ENCODE results near the gene TPPP.

Gene TPPP

DNA sequence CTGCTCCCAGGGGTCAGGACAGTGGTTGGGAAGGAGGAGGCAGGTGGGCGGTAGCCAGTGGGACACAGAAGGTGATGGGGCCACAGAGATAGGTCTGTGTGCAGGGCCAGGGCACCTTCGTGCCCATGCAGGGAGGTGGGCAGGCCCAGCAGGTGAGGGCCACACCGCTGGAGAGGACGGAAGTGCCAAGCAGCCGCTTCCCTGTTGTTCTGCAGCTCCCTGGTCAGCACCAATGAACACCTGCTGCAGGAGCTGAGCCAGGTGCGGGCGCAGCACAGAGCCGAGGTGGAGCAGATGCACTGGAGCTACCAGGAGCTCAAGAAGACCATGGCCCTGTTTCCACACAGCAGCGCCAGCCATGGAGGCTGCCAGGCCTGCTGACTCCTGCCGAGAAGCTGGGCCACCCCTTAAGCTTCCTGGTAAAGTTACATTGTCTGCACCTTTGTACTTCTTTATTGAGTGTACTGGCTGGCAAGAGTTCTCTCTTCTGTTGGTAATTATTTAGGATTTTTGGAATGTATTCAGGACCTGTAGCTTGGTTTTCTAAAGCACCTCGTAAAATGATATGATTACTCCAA, 40.3 kb downstream of the TPPP start:
- H3K27ac ChIP-seq = peak overlapping the region; percentile 24; the same call in 1 of the 2 replicates
- ChIA-PET CTCF (interaction anchor here (0.5 to 0.7 kb wide), 2 partner anchors 20 to 210 kb away, joined by 3 read pairs; no protein-coding TSS in a partner anchor), POLR2A (ENCODE audit: low non-redundant PET) (no interaction called here)
- TF ChIP-seq, protein P1, sequence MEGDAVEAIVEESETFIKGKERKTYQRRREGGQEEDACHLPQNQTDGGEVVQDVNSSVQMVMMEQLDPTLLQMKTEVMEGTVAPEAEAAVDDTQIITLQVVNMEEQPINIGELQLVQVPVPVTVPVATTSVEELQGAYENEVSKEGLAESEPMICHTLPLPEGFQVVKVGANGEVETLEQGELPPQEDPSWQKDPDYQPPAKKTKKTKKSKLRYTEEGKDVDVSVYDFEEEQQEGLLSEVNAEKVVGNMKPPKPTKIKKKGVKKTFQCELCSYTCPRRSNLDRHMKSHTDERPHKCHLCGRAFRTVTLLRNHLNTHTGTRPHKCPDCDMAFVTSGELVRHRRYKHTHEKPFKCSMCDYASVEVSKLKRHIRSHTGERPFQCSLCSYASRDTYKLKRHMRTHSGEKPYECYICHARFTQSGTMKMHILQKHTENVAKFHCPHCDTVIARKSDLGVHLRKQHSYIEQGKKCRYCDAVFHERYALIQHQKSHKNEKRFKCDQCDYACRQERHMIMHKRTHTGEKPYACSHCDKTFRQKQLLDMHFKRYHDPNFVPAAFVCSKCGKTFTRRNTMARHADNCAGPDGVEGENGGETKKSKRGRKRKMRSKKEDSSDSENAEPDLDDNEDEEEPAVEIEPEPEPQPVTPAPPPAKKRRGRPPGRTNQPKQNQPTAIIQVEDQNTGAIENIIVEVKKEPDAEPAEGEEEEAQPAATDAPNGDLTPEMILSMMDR (conservative IDR thresholded peaks at IDR 0.05; ENCODE audit: low read depth) = no peak
- no peak for DNase-seq (ENCODE audit: low spot score)

DNA sequence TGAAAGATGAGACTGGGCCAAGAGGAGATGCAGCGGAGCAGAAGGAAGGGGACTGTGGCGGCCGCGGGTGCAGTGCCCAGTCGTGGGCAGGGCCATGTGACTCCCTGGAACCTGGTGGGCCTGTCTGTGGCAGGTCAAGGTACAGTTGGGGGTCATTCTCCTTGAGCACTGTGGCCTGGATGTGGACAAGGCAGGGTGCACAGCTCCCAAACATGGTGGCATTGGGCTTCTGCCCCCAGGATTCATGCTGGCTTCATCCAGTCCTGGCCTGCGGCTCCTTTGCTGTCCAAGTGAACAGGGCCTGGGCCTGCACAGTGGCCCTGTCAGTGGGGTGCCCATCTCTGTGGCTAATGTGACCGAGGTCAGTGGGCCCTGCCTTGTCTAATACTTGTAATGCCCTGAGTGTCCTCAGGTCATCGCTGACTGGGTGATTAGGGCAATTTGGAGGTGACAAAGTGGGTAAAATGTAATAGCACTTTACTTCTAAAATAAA, 41.1 kb downstream of the TPPP start:
- TF ChIP-seq, protein P1 (conservative IDR thresholded peaks at IDR 0.05; ENCODE audit: low read depth) = no peak
- H3K27ac ChIP-seq = peak overlapping the region; percentile 8
- ChIA-PET POLR2A (ENCODE audit: low non-redundant PET) (no interaction called here), CTCF (no interaction called here)
- DNase-seq (ENCODE audit: low spot score) = no peak

DNA sequence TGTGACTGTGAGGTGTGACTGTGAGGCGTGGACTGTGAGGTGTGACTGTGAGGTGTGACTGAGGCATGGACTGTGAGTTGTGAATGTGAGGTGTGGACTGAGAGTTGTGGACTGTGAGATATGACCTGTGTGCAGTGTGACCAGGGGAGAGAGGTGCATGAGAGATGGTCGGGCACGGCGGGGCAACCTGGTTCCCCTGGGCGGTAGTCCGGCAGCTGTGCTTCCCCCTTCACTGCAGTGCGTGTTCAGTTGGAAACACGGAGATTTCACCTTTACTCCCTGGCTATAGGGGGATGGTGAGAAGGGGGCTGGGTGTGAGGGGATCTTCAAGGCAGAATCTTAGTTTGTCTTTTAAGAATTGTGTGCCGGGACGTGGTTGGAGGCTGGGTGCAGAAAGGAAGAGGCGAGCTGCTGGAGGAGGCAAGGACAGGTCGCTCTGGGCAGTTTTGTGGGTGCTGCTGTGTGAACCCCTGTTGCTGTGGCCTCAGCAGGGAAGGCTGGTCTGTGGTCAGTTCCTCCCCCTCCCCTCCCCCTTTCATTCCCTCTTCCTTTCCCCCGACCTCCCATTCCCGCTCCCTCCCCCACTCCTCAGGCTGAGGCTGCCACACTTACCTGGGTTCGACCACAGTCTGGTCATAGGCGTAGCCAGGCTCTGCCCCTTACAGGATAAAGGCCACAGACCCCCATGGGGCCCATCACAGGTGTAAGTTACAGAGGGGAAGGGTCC, 41.7 kb downstream of the TPPP start:
- peak overlapping the region; percentile 8 for H3K27ac ChIP-seq
- TF ChIP-seq, protein P1 (conservative IDR thresholded peaks at IDR 0.05; ENCODE audit: low read depth) = no peak
- ChIA-PET POLR2A (ENCODE audit: low non-redundant PET) (no interaction called here), CTCF (no interaction called here)
- DNase-seq (ENCODE audit: low spot score) = no peak

DNA sequence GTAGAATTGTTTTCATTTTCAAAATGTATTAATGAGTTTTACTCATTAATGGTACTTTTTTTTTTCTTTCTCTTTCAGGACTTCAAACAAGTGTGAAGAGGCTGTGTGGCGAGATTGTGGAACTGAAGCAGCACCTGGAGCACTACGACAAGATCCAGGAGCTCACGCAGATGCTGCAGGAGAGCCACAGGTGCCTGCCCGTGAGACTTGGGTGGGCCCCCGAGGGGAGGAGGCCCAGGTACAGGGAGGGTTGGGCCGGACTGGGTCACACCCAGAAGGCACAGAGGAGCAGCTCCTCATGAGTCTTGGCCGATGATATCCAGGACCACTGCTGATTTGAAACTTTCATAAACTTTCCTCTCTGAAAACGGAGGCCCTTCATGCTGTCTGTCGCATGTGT, 45.4 kb downstream of the TPPP start:
- ChIA-PET POLR2A (ENCODE audit: low non-redundant PET) (no interaction called here), CTCF (no interaction called here)

DNA sequence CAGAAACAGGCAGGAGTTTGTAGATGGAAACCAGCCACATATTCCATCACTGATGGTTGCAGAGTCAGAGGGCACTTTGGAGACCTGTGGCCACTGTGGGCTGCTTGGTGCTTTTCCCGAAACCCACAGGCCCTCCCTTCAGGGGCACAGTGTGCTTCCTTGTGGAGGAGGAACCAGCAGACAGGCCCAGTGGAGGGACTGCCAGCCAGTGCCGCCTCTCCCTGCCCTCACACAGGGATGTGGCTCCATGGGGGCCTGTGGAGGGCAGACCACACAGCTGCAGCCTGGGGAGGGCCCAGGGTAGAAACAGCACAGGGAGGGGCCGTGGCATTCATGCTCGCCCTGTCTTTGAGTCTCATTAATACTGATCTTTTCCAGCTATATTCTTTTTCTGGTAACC, 45.8 kb downstream of the TPPP start:
- POLR2A ChIA-PET (ENCODE audit: low non-redundant PET) = no interaction called here
- CTCF ChIA-PET = no interaction called here
- H3K27ac ChIP-seq = peak overlapping the region; percentile 40; the same call in 1 of the 2 replicates
- DNase-seq (ENCODE audit: low spot score) = no peak
- TF ChIP-seq, protein P1 (conservative IDR thresholded peaks at IDR 0.05; ENCODE audit: low read depth) = no peak

More for the DNA sequence above, 45.4 kb downstream of the TPPP start:
- H3K27ac ChIP-seq = peak overlapping the region; percentile 40
- TF ChIP-seq, protein P1 (conservative IDR thresholded peaks at IDR 0.05; ENCODE audit: low read depth) = no peak
- no peak for DNase-seq (ENCODE audit: low spot score)

DNA sequence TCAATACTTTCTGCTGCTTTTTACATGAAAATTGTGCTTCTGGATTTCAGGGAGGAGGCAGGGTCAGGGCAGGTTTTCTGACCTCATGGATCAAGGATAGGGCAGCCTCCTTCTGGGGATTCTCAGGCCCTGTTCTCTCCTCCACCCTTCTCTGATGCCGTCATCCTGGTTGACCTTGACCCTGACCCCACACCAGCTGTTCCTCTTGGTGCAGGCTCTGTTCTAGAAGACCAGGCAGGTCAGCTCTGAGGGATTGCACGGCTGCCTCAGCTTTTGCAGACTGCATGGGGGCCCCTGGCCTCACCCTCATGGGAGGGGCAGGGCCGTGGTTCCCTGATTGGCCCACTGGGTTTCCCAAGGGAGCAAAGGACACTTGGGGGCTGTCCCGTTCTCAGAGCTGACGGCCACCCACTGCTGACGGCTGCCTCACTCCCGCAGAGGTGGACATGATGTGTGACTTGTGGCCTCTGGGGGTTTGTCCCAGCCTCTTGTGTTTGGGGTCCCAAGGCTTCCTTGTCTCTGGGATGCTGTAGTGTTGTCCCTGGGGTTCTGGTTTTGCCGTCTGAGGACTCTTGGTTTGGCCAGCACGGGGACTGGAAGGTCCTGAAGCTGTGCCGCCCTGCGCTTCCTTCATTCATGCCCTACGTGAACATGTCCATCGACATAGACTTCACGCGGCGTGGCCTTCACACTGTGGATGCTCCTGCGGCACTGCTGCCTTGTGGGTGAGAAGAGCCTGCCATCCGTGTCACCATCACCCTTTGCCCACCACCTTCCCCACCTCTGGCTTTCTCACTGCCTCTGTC, 46.6 kb downstream of the TPPP start:
- no peak for DNase-seq (ENCODE audit: low spot score)
- CTCF ChIA-PET = no interaction called here
- no peak overlapping the region for H3K27ac ChIP-seq
- TF ChIP-seq, protein P1 (conservative IDR thresholded peaks at IDR 0.05; ENCODE audit: low read depth) = no peak
- POLR2A ChIA-PET (ENCODE audit: low non-redundant PET) = no interaction called here

Data from RWPE1 (cell line).